Measurements from ENCODE around the gene EXOC4. TPM values are rescaled to one million over a fixed set of nuclear protein-coding genes. Genes with fewer than 3 reads are reported as not detected.

EXOC4 gene
- total and polyA plus RNA-seq, 2 of the 13 experiments (the other 11 are each of a cell fraction or from before 2014, with no cell fraction given), result 22.5 to 39.0 TPM

GRCh38 chr7:133614251-133614650 is 361.4 kb downstream of the EXOC4 start:
- ATAC-seq (no peak), FAIRE-seq (no peak), DNase-seq (ENCODE audit: low spot score) (no peak)
- Histone ChIP-seq H3K4me2 (ENCODE audit: low read depth, low read length) (no peak overlapping the region), H3K4me1 (ENCODE audit: insufficient read depth, low read length) (no peaks in the 10 kb centered on the region), H3K79me2 (ENCODE audit: insufficient read depth, low read length) (no peaks in the 10 kb centered on the region), H3K36me3 (replicated peaks in 1 of 2; ENCODE audit: control insufficient read depth in 1 of 2, insufficient read depth in 2 of 2, low read length in 2 of 2) (no peaks in the 10 kb centered on the region), H4K20me1 (ENCODE audit: insufficient read depth, low read length) (no peaks in the 10 kb centered on the region), H3K9ac (ENCODE audit: insufficient read depth, low read depth, low read length) (no peak overlapping the region), H3K4me3 (replicated peaks in 1 of 3; ENCODE audit: insufficient read depth in 1 of 3, low read depth in 2 of 3, low read length in 3 of 3) (no peak overlapping the region), H3K27ac (ENCODE audit: extremely low read length, insufficient read depth, low read length) (no peak overlapping the region), H2AFZ (ENCODE audit: low read length) (no peak overlapping the region), H3K9me3 (ENCODE audit: low read length) (no peaks in the 10 kb centered on the region), H3K27me3 (ENCODE audit: control insufficient read depth in 1 of 2, insufficient read depth in 2 of 2, low read length in 2 of 2) (no peaks in the 10 kb centered on the region)
- 95% methylated on average over 2 of the region's 2 CpGs for WGBS (ENCODE audit: low lambda C conversion rate)
- in situ Hi-C loops (cut with HindIII; ENCODE audit: extremely low pct_ligation_motif_present, low pct_unique_long_range_greater_than_20kb) (no loop called here), intact Hi-C loops (cut with micrococcal nuclease; ENCODE audit: unreplicated experiment) (no loop called here)
- CTCF ChIA-PET (ENCODE audit: low intra/inter-chr PET ratio, low total read pairs), result no interaction called here
- TF ChIP-seq CEBPB (IDR thresholded peaks at IDR 0.05; ENCODE audit: borderline replicate concordance, low read depth, low read length) (0 out of 2 replicates have a peak, but pooled peaks have one; percentile 17), KDM6A (CRISPR knock-in tag; IDR thresholded peaks at IDR 0.05; ENCODE audit: low read depth) (no peak)
- no TSS peak for BruUV-seq (replicated peaks)
- POLR2A ChIA-PET, result no interaction called here

- Histone ChIP-seq H3K27ac (ENCODE audit: extremely low read length, insufficient read depth, low read length) (no peak overlapping the region), H3K79me2 (ENCODE audit: insufficient read depth, low read length) (no peaks in the 10 kb centered on the region), H3K36me3 (replicated peaks in 1 of 2; ENCODE audit: control insufficient read depth in 1 of 2, insufficient read depth in 2 of 2, low read length in 2 of 2) (no peaks in the 10 kb centered on the region), H3K27me3 (ENCODE audit: control insufficient read depth in 1 of 2, insufficient read depth in 2 of 2, low read length in 2 of 2) (no peaks in the 10 kb centered on the region), H4K20me1 (ENCODE audit: insufficient read depth, low read length) (no peaks in the 10 kb centered on the region), H3K9me3 (ENCODE audit: low read length) (no peaks in the 10 kb centered on the region), H3K4me2 (ENCODE audit: low read depth, low read length) (no peak overlapping the region), H2AFZ (ENCODE audit: low read length) (no peak overlapping the region), H3K4me1 (ENCODE audit: insufficient read depth, low read length) (no peaks in the 10 kb centered on the region), H3K9ac (ENCODE audit: insufficient read depth, low read depth, low read length) (no peak overlapping the region), H3K4me3 (replicated peaks in 1 of 3; ENCODE audit: insufficient read depth in 1 of 3, low read depth in 2 of 3, low read length in 3 of 3) (no peak overlapping the region)
- DNase-seq (ENCODE audit: low spot score), result no peak
- intact Hi-C loops (cut with micrococcal nuclease; ENCODE audit: unreplicated experiment), result no loop called here
- TF ChIP-seq ZNF329 (CRISPR knock-in tag; IDR thresholded peaks at IDR 0.05; ENCODE audit: low read depth), result no peak
- no peak for TF ChIP-seq ZNF18 (CRISPR knock-in tag; IDR thresholded peaks at IDR 0.05; ENCODE audit: insufficient replicate concordance)
- no peak for TF ChIP-seq U2AF2 (IDR thresholded peaks at IDR 0.05; ENCODE audit: low read depth, low read length)
- TF ChIP-seq TBL1XR1 (IDR thresholded peaks at IDR 0.05; ENCODE audit: borderline replicate concordance, low read length, partially characterized antibody), result no peak
- TF ChIP-seq HNRNPL (IDR thresholded peaks at IDR 0.05; ENCODE audit: low read depth, low read length), result no peak
- no peak for TF ChIP-seq ZNF557 (CRISPR knock-in tag; IDR thresholded peaks at IDR 0.05)
- no peak for TF ChIP-seq TOPORS (CRISPR knock-in tag; IDR thresholded peaks at IDR 0.05)
- TF ChIP-seq HOXA3 (CRISPR knock-in tag; IDR thresholded peaks at IDR 0.05), result no peak
- TF ChIP-seq ZNF496 (CRISPR knock-in tag; IDR thresholded peaks at IDR 0.05; ENCODE audit: insufficient replicate concordance), result no peak
- TF ChIP-seq ARHGAP35 (CRISPR knock-in tag; IDR thresholded peaks at IDR 0.05; ENCODE audit: borderline replicate concordance), result no peak
- TF ChIP-seq CREBL2 (CRISPR knock-in tag; IDR thresholded peaks at IDR 0.05; ENCODE audit: borderline replicate concordance), result no peak
- TF ChIP-seq NFE2 (CRISPR knock-in tag; IDR thresholded peaks at IDR 0.05), result no peak
- no peak for TF ChIP-seq ZNF10 (CRISPR knock-in tag; IDR thresholded peaks at IDR 0.05; ENCODE audit: borderline replicate concordance, low read depth)
- TF ChIP-seq HMG20B (CRISPR knock-in tag; conservative IDR thresholded peaks at IDR 0.05), result no peak
- TF ChIP-seq ZNF326 (CRISPR knock-in tag; IDR thresholded peaks at IDR 0.05; ENCODE audit: borderline replicate concordance), result no peak
- no peak for TF ChIP-seq ZNF788 (CRISPR knock-in tag; IDR thresholded peaks at IDR 0.05; ENCODE audit: borderline replicate concordance)
- TF ChIP-seq ZNF567 (CRISPR knock-in tag; IDR thresholded peaks at IDR 0.05; ENCODE audit: borderline replicate concordance), result no peak
- no peak for TF ChIP-seq TEAD3 (CRISPR knock-in tag; optimal IDR thresholded peaks at IDR 0.05; ENCODE audit: borderline replicate concordance)
- no TSS peak for BruUV-seq (replicated peaks)
- ATAC-seq, result no peak
- POLR2A ChIA-PET, result no interaction called here
- no peak for FAIRE-seq
- CTCF ChIA-PET (ENCODE audit: low intra/inter-chr PET ratio, low total read pairs), result no interaction called here
- in situ Hi-C loops (cut with HindIII; ENCODE audit: extremely low pct_ligation_motif_present, low pct_unique_long_range_greater_than_20kb), result no loop called here
- 100% methylated on average over 4 of the region's 4 CpGs for WGBS (ENCODE audit: low lambda C conversion rate)
These were observed 366.1 kb downstream of the EXOC4 start for GRCh38 chr7:133618970-133619369.

Data from HepG2 (cell line).